Mucosa of stomach (tissue), 1 donor: ENCODE results near the gene EML6.
"Not testable (repeated sequence)": the region's sequence is repeated elsewhere in the genome, so short reads cannot be mapped to it uniquely, and the experiment has no call there.

Experiments
- H3K27me3 ChIP-seq: one replicate; pipeline ENCODE4 v1.7.0; 2013; ENCODE audit warnings: mild to moderate bottlenecking, low read length; ENCODE audit not compliant: control insufficient read depth, insufficient read depth
- H3K36me3 ChIP-seq: one replicate; pipeline ENCODE4 v1.7.0; 2013; ENCODE audit warnings: low read length; ENCODE audit not compliant: control insufficient read depth, insufficient read depth
- H3K4me1 ChIP-seq: one replicate; pipeline ENCODE4 v1.7.0; 2013; ENCODE audit warnings: mild to moderate bottlenecking, low read length; ENCODE audit not compliant: control insufficient read depth, insufficient read depth
- H3K4me3 ChIP-seq: one replicate; pipeline ENCODE4 v1.7.0; 2013; ENCODE audit warnings: low read length
- H3K9ac ChIP-seq: one replicate; pipeline ENCODE4 v1.7.0; 2013; ENCODE audit warnings: mild to moderate bottlenecking, low read length, moderate library complexity
- H3K9me3 ChIP-seq: one replicate; pipeline ENCODE4 v1.7.0; 2013; ENCODE audit warnings: mild to moderate bottlenecking, low read length, moderate library complexity; ENCODE audit not compliant: control insufficient read depth
- donor health status: Pancreatic carcinoma.

The EML6 gene

GRCh38 chr2:54841500-54841899, 118.0 kb downstream of the EML6 start:
- not testable (repeated sequence) for H3K4me3 ChIP-seq, H3K9me3 ChIP-seq, H3K9ac ChIP-seq, H3K27me3 ChIP-seq, H3K36me3 ChIP-seq, H3K4me1 ChIP-seq

DNA sequence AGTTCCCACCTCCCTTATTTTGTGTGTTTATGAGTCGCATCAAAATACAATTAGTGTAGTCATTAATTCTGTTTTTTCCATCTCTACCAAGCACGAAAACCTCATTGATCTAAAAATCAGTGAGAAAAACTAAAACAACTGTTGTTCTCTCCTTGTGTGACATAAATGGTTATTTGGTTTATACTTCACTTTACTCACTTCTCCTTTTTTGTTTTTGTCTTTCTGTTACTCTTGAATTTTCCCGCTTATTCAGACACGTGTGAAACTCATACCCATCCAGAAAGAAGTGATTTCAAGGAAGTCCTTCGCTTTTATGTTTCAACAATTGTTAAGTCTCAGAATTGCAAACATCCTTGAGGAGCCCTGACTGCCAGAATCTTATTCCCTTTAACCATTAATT, 121.6 kb downstream of the EML6 start:
- no peak overlapping the region for H3K4me3 ChIP-seq
- H3K9me3 ChIP-seq, result no peaks in the 10 kb centered on the region
- H3K36me3 ChIP-seq, result no peaks in the 10 kb centered on the region
- no peaks in the 10 kb centered on the region for H3K27me3 ChIP-seq
- no peaks in the 10 kb centered on the region for H3K4me1 ChIP-seq
- H3K9ac ChIP-seq, result no peak overlapping the region

GRCh38 chr2:54845514-54845913, 122.1 kb downstream of the EML6 start:
- Histone ChIP-seq H3K4me1 (no peaks in the 10 kb centered on the region), H3K9me3 (no peaks in the 10 kb centered on the region), H3K4me3 (no peak overlapping the region), H3K9ac (no peak overlapping the region), H3K36me3 (no peaks in the 10 kb centered on the region), H3K27me3 (no peaks in the 10 kb centered on the region)

GRCh38 chr2:54850171-54851122, 127.0 kb downstream of the EML6 start:
- Histone ChIP-seq H3K36me3 (no peaks in the 10 kb centered on the region), H3K9ac (no peak overlapping the region), H3K4me1 (no peaks in the 10 kb centered on the region), H3K4me3 (no peak overlapping the region), H3K27me3 (no peaks in the 10 kb centered on the region), H3K9me3 (no peaks in the 10 kb centered on the region)

- Histone ChIP-seq H3K9me3 (no peaks in the 10 kb centered on the region), H3K36me3 (no peaks in the 10 kb centered on the region), H3K4me3 (no peak overlapping the region), H3K9ac (no peak overlapping the region), H3K27me3 (no peaks in the 10 kb centered on the region), H3K4me1 (no peaks in the 10 kb centered on the region)
Measured at GRCh38 chr2:54853616-54854310, 130.3 kb downstream of the EML6 start.

GRCh38 chr2:54855434-54855833, 132.0 kb downstream of the EML6 start:
- Histone ChIP-seq H3K4me3 (no peak overlapping the region), H3K9ac (no peak overlapping the region), H3K9me3 (no peaks in the 10 kb centered on the region), H3K4me1 (no peaks in the 10 kb centered on the region), H3K36me3 (no peaks in the 10 kb centered on the region), H3K27me3 (no peaks in the 10 kb centered on the region)

GRCh38 chr2:54858021-54858681, 134.7 kb downstream of the EML6 start:
- H3K9ac ChIP-seq, result no peak overlapping the region

GRCh38 chr2:54859416-54859815, 136.0 kb downstream of the EML6 start:
- Histone ChIP-seq H3K4me1 (no peaks in the 10 kb centered on the region), H3K9ac (no peak overlapping the region), H3K4me3 (no peak overlapping the region), H3K9me3 (no peaks in the 10 kb centered on the region), H3K27me3 (no peaks in the 10 kb centered on the region), H3K36me3 (no peaks in the 10 kb centered on the region)

More at GRCh38 chr2:54858021-54858681, 134.7 kb downstream of the EML6 start:
- no peaks in the 10 kb centered on the region for H3K27me3 ChIP-seq
- H3K4me1 ChIP-seq, result no peaks in the 10 kb centered on the region
- no peak overlapping the region for H3K4me3 ChIP-seq
- H3K9me3 ChIP-seq, result no peaks in the 10 kb centered on the region
- no peaks in the 10 kb centered on the region for H3K36me3 ChIP-seq

- Histone ChIP-seq H3K9ac (no peak overlapping the region), H3K4me3 (no peak overlapping the region), H3K9me3 (no peaks in the 10 kb centered on the region), H3K36me3 (no peaks in the 10 kb centered on the region), H3K4me1 (no peaks in the 10 kb centered on the region), H3K27me3 (no peaks in the 10 kb centered on the region)
Measured at GRCh38 chr2:54859997-54860701, 136.7 kb downstream of the EML6 start.

DNA sequence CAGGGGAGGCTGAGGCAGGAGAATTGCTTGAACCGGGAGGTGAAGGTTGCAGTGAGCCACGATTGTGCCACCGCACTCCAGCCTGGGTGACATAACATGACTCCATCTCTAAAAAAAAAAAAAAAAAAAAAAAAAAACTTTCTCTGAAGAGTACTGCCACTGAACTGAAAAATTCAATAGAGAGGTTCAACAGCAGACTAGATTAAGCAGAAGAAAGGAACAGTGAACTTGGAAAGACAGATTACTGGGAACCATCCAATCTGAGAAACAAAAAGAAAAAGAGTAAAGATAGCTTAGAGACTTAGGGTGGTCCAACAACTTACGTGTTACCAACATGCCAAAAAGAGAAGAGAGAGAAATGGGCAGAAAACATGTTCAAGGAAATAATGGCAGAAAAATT, 138.8 kb downstream of the EML6 start:
- H3K27me3 ChIP-seq, result no peaks in the 10 kb centered on the region
- no peak overlapping the region for H3K4me3 ChIP-seq
- no peaks in the 10 kb centered on the region for H3K36me3 ChIP-seq
- no peaks in the 10 kb centered on the region for H3K4me1 ChIP-seq
- H3K9me3 ChIP-seq, result no peaks in the 10 kb centered on the region
- no peak overlapping the region for H3K9ac ChIP-seq

DNA sequence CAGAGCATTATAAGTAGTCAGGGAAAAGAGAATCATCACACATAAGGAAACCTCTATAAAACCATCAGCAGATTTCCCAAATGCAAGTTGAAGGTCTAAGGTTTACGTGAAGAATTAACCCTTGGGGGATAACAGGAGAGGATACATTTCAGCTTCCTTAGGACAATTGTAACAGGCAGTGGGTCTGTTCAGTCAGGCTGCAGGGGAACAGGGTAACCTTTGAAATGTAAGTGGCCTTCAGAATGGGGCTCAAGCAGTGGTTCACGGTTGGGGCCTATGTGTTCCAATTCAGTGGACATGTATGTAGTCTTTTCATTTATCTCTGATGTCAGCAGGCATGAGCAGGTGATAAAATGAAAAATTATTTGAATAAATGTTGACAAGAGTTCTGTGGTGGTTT, 139.3 kb downstream of the EML6 start:
- H3K36me3 ChIP-seq, result no peaks in the 10 kb centered on the region
- no peaks in the 10 kb centered on the region for H3K27me3 ChIP-seq
- no peak overlapping the region for H3K9ac ChIP-seq
- no peak overlapping the region for H3K4me3 ChIP-seq
- H3K4me1 ChIP-seq, result no peaks in the 10 kb centered on the region
- no peaks in the 10 kb centered on the region for H3K9me3 ChIP-seq
